H1 (cell line): ENCODE results near the gene S1PR1. TPM values are rescaled to one million over a fixed set of nuclear protein-coding genes. Genes with fewer than 3 reads are reported as not detected.

ENCODE experiments used
- SIN3A ChIP-seq, 2 experiments: IDR thresholded peaks in 1 of 2; conservative IDR thresholded peaks in 1 of 2; 2 replicates each; pipeline ENCODE4 v1.6.1; 2011 to 2012; ENCODE audit warnings: low read length in 2 of 2, improper control_type of control experiment in 1 of 2, low read depth in 1 of 2, mild to moderate bottlenecking in 1 of 2
- polyA plus RNA-seq, 7 experiments: library from polyadenylated mRNA; depleted of rRNA in 3 of 7; stranded (reverse) in 5 of 7; unstranded in 2 of 7; fragments of >200 nt in 5 of 7; fragments of 200-250 nt in 2 of 7; gene quantifications; 1 replicate in 5 of 7; 2 replicates in 1 of 7; 4 replicates in 1 of 7; pipeline versions ENCODE4 v1.2.1 to v1.2.3, GENCODE V29; 2011 to 2013; ENCODE audit warnings: missing spikeins in 2 of 7, mixed read lengths in 2 of 7
- total RNA-seq: library from RNA; stranded (reverse); fragmentation: NEBNext Ultra II Directional; extraction: Animal tissue kit (Norgen Biotek cat#: 25700); gene quantifications from 2 replicates; pipeline ENCODE4 v1.2.1, GENCODE V29; 2021

S1PR1 gene
- total and polyA plus RNA-seq, 2 of the 8 experiments (the other 6 are each of a cell fraction or from before 2014, with no cell fraction given): 3.5 to 5.5 TPM

DNA sequence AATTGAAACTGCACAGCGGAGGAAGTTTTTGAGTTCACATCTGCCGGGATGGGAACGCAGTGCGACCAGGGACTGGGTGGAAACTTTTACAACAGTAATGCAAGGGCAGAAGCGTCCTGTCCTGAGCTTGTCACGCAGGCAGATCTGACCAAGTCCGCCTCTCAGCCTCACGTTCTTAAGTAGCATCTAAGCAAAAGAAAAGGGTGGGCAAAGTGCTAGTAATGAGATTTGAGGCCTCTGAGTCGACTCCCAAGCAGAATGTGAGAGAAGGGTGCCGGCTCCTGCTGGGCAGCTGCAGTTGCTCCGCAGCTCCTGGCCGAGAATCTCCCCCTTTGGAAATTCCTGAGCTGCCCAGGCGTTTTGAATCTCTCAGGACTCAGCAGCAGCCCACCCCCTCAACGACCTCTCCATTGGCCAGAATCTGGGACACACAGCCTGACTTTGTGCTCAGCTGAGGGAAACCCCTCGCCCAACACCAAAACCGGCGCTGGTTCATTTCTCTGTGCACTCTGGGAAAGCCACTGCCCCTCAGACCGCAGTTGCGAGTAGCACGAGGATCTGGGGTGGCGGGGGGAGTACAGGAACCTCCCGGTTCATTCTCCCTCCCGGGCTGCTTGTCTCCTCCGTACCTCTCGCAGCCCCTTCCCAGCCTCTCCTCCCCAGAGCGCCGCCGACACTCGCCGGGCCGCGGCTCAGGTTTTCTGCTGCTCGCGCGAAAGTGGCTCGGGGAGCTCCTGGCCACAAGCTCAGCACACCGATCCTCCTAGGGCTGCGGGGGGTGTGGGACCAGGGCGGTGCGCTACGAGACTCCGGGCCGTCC lies 913 bp upstream of the S1PR1 start (continued):
- peak in 1 of 2 experiments; percentile 13; a peak in 1 of 4 replicates for TF ChIP-seq SIN3A (conservative IDR thresholded peaks at IDR 0.05 in 1 of 2, IDR thresholded peaks at IDR 0.05 in 1 of 2; ENCODE audit: low read depth in 1 of 2, low read length in 2 of 2)
